OCI-LY1 (cell line): Measurements from ENCODE around the gene PUM2.

Experiments
- H2AFZ ChIP-seq: fragments of 200-600 bp; sonication (generic), shearing (Covaris generic); 2 replicates; pipeline ENCODE4 v1.6.0; 2014; ENCODE audit warnings: antibody characterized with exemption, mild to moderate bottlenecking, low read length
- H3F3A ChIP-seq: fragments of 200-600 bp; sonication (generic), shearing (Covaris generic); 2 replicates; pipeline ENCODE4 v1.6.0; 2014; ENCODE audit warnings: mild to moderate bottlenecking, antibody characterized with exemption, low read length, moderate library complexity; ENCODE audit not compliant: insufficient read depth
- H3K27ac ChIP-seq: fragments of 200-600 bp; sonication (generic); 2 replicates; pipeline ENCODE4 v1.5.1; 2014; ENCODE audit warnings: low read length, mixed run types, mild to moderate bottlenecking, low read depth; ENCODE audit not compliant: poor library complexity, severe bottlenecking
- H3K27me3 ChIP-seq: fragments of 200-600 bp; sonication (generic); 2 replicates; pipeline ENCODE4 v1.6.0; 2014; ENCODE audit warnings: antibody characterized with exemption, mild to moderate bottlenecking, low read length, moderate library complexity; ENCODE audit not compliant: insufficient read depth
- H3K36me3 ChIP-seq: fragments of 200-600 bp; sonication (generic); 2 replicates; pipeline ENCODE4 v1.6.1; 2014; ENCODE audit warnings: mild to moderate bottlenecking, antibody characterized with exemption, low read length, moderate library complexity, mixed read lengths; ENCODE audit not compliant: insufficient read depth
- H3K4me1 ChIP-seq: fragments of 200-600 bp; sonication (generic); 2 replicates; pipeline ENCODE4 v1.5.1; 2014; ENCODE audit warnings: mild to moderate bottlenecking, low read length, moderate library complexity; ENCODE audit not compliant: insufficient read depth, severe bottlenecking
- H3K4me2 ChIP-seq: fragments of 200-600 bp; sonication (generic), shearing (Covaris generic); 2 replicates; pipeline ENCODE4 v1.6.1; 2014; ENCODE audit warnings: low read length
- H3K4me3 ChIP-seq: fragments of 200-600 bp; sonication (generic); 2 replicates; pipeline ENCODE4 v1.5.1; 2014; ENCODE audit warnings: low read length, low read depth, mild to moderate bottlenecking, mixed read lengths; ENCODE audit not compliant: poor library complexity, severe bottlenecking
- H3K79me2 ChIP-seq: fragments of 200-600 bp; shearing (Covaris generic); 2 replicates; pipeline ENCODE4 v1.6.1; 2016; ENCODE audit warnings: mixed run types, low read length, mixed read lengths; ENCODE audit not compliant: insufficient read depth
- H3K9ac ChIP-seq: fragments of 200-600 bp; sonication (generic), shearing (Covaris generic); 2 replicates; pipeline ENCODE4 v1.6.1; 2014; ENCODE audit warnings: mild to moderate bottlenecking, low read length, mixed read lengths
- H3K9me2 ChIP-seq: fragments of 200-600 bp; sonication (generic), shearing (Covaris generic); 2 replicates; pipeline ENCODE4 v1.6.1; 2014; ENCODE audit warnings: low read depth, mild to moderate bottlenecking, low read length, mixed read lengths
- H3K9me3 ChIP-seq: fragments of 200-600 bp; shearing (Covaris generic); 2 replicates; pipeline ENCODE4 v1.6.1; 2014; ENCODE audit warnings: low read length, mixed read lengths
- H4K20me1 ChIP-seq: fragments of 200-600 bp; sonication (generic), shearing (Covaris generic); 2 replicates; pipeline ENCODE4 v1.6.0; 2016; ENCODE audit warnings: mild to moderate bottlenecking, low read length; ENCODE audit not compliant: insufficient read depth
- EZH2 ChIP-seq: fragments of 200-600 bp; sonication (generic), shearing (Covaris generic); IDR thresholded peaks from 2 replicates; pipeline ENCODE4 v1.8.0; 2017; ENCODE audit warnings: borderline replicate concordance, mixed run types, mild to moderate bottlenecking, antibody characterized with exemption, low read length, moderate library complexity, mixed read lengths
- TF ChIP-seq, protein P1 (sequence below): fragments of 200-600 bp; sonication (generic), shearing (Covaris generic); IDR thresholded peaks from 2 replicates; pipeline ENCODE4 v1.5.1; 2017; ENCODE audit warnings: mild to moderate bottlenecking, antibody characterized with exemption, low read length, moderate library complexity, mixed read lengths

Gene PUM2

DNA sequence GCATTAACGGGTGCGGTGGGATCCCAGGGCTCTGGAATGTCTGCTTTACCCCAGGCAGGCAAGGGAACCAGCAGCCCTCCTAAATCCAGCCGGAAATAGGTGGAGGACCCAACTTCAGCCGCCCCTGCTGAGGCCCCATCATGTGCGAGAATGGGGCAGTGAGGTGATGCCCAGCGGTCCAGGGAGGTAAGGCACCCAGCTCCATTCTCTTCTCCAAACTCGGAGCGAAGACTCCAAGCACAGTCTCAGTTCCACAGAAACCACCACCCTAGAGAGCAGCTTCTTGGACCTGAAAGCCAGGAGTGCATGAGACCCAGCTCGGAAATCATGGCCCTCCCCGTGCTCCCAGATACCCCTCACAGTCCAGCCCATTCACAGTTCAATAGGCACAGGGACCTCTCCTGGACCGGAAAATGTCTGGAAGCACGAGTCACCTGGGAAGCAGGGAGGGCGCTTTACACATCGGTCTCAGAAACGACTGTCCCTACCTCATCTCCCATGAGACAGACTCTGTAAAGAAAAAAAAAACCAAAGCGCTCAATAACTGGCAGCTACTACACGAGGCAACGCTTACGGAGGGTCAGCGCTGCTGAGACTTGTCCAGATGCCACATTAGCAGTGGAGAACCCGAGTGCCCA is 127.8 kb downstream of the PUM2 start:
- Histone ChIP-seq H3K9me3 (no peaks in the 10 kb centered on the region), H3F3A (no peaks in the 10 kb centered on the region), H3K9ac (no peak overlapping the region), H3K4me3 (no peak overlapping the region), H4K20me1 (no peaks in the 10 kb centered on the region), H2AFZ (no peak overlapping the region), H3K36me3 (no peaks in the 10 kb centered on the region), H3K4me2 (peak overlapping the region; percentile 55; the same call in 1 of the 2 replicates), H3K9me2 (no peaks in the 10 kb centered on the region), H3K27me3 (peaks cover 17% of the 10 kb centered on the region; the same call in 1 of the 2 replicates), H3K4me1 (no peaks in the 10 kb centered on the region), H3K27ac (no peak overlapping the region), H3K79me2 (no peaks in the 10 kb centered on the region)
- TF ChIP-seq, protein P1, sequence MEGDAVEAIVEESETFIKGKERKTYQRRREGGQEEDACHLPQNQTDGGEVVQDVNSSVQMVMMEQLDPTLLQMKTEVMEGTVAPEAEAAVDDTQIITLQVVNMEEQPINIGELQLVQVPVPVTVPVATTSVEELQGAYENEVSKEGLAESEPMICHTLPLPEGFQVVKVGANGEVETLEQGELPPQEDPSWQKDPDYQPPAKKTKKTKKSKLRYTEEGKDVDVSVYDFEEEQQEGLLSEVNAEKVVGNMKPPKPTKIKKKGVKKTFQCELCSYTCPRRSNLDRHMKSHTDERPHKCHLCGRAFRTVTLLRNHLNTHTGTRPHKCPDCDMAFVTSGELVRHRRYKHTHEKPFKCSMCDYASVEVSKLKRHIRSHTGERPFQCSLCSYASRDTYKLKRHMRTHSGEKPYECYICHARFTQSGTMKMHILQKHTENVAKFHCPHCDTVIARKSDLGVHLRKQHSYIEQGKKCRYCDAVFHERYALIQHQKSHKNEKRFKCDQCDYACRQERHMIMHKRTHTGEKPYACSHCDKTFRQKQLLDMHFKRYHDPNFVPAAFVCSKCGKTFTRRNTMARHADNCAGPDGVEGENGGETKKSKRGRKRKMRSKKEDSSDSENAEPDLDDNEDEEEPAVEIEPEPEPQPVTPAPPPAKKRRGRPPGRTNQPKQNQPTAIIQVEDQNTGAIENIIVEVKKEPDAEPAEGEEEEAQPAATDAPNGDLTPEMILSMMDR: no peak
- TF ChIP-seq EZH2: no peak

DNA sequence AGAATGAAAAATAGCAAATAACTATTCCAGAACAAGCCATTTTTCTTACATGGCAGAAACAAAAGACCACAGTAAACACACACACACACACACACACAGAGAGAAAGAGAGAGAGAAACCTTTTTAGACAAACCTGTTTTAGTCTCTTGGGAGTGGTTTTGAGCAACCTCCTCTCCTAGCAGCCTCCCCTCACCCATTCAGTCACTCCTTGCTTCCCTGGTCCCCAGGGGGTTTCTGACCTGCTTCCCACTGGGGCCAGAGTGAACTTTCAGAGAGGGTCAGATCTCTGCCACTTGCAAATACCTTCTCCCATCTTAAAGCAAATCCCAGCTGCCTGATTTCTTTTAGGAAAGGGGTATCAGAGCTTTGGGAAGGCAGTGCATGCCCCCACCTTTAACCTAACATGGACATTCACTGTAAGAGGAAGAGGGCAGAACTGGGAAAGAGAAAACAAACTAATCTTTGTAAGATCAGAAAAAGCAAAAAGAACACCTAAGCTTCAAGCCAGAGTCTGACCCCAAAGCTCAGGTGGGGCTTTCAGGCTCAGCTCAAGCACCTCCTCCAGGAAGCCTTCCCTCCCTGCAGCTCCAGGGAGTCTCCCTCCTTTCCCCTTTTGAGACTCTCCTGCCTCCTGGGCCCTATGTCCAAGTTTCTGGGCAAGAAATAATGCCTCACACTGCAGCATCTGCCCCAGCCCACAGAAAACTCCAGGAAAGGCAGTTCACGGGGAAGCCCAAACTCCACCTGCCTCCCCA is 128.5 kb downstream of the PUM2 start:
- Histone ChIP-seq H3K79me2 (no peaks in the 10 kb centered on the region), H3K9ac (no peak overlapping the region), H3K4me1 (no peaks in the 10 kb centered on the region), H3K27ac (no peak overlapping the region), H4K20me1 (no peaks in the 10 kb centered on the region), H3K36me3 (no peaks in the 10 kb centered on the region), H3K4me3 (no peak overlapping the region), H3K4me2 (no peak overlapping the region), H3F3A (no peaks in the 10 kb centered on the region), H3K9me2 (no peaks in the 10 kb centered on the region), H2AFZ (no peak overlapping the region), H3K9me3 (no peaks in the 10 kb centered on the region), H3K27me3 (peaks cover 16% of the 10 kb centered on the region; the same call in 1 of the 2 replicates)
- TF ChIP-seq, protein P1: no peak
- no peak for TF ChIP-seq EZH2

DNA sequence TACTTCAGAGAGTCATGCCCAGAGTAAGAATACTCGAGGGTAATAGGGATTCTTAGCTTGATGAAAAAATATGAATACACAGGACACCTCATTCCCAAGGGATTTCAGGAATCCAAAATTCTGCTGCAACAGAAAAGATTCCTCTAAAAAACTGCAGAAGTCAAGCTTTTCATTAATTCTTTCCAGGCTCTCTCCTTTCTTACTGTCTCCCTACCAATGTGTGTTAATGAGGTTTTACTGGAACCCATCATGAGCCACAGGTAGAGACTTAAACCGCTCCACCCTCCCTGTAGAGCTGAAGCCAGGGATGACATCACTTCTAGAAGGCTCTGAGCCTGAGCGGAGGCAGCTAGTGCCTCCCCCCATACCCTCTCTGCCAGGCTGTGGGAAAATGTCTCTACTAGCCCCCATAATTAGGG is 129.1 kb downstream of the PUM2 start:
- Histone ChIP-seq H4K20me1 (no peaks in the 10 kb centered on the region), H3K4me2 (no peak overlapping the region), H3K79me2 (no peaks in the 10 kb centered on the region), H3K9me2 (no peaks in the 10 kb centered on the region), H3K36me3 (no peaks in the 10 kb centered on the region), H2AFZ (no peak overlapping the region), H3K9ac (no peak overlapping the region), H3K9me3 (no peaks in the 10 kb centered on the region), H3K27ac (no peak overlapping the region), H3K27me3 (peaks cover 16% of the 10 kb centered on the region; the same call in 1 of the 2 replicates), H3K4me3 (no peak overlapping the region), H3F3A (no peaks in the 10 kb centered on the region), H3K4me1 (no peaks in the 10 kb centered on the region)
- TF ChIP-seq EZH2: no peak
- TF ChIP-seq, protein P1: no peak
